GM19397 (cell line): ENCODE data around the gene PRKX.
"Not testable (repeated sequence)": the region's sequence is repeated elsewhere in the genome, so short reads cannot be mapped to it uniquely, and the experiment has no call there.

Experiments
- ATAC-seq: cut with Tn5 transposase; IDR thresholded peaks from one replicate; pipeline ENCODE4 v1.9.1; 2021; ENCODE audit warnings: mild to moderate bottlenecking, moderate library complexity; ENCODE audit not compliant: unreplicated experiment

PRKX gene

GRCh38 chrX:3663576-3664250 lies 49.7 kb downstream of the PRKX start:
- ATAC-seq, result not testable (repeated sequence)

DNA sequence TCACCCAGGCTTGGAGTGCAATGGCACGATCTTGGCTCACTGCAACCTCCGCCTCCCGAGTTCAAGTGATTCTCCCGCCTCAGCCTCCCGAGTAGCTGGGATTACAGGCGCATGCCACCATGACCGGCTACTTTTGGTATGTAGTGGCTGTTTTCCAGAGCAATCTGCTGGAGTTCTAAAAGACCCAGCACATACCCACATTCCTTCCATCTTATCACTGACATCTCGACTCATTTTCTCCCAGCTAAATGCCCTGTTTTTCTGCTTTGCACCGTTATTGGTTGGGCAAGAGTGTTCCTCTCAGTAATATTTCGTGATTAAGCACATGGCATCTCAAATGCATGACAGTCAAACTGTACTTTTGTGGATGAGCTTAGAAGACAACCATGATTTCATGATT lies 53.7 kb downstream of the PRKX start:
- ATAC-seq, result no peak

DNA sequence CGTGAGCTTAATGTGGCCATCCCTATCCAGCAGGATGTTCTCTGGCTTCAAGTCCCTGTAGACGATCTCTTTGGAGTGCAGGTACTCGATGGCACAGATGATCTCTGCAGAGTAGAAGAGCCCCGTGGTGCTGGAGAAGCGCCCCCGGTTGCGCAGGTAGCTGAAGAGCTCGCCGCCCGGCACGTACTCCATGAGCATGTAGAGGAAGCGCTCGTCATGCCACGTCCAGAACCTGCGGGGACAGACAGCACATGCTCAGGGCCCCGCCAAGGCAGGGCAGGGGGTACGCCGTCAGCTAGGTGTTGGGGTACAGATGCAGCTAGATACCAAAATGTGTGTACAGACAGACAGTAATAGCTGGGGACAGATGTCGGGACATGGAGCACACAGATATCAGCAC lies 58.3 kb downstream of the PRKX start:
- ATAC-seq, result no peak

DNA sequence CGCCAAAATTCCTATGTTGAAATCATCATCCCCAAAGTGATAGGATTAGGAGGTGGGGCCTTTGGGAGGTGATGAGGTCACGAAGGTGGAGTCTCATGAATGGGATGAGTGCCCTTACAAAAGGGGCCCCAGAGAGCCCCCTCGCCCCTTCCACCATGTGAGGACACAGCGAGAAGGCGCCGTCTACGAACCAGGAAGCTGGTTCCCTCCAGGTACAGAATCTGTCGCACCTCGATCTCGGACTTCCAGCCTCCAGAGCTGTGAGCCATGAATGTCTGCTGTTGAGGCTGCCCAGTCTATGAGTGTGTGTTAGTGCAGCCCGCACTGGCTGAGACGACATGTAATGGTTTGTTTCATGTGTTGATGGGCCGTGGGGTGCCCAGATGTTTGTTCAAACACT lies 60.3 kb downstream of the PRKX start:
- ATAC-seq, result no peak

DNA sequence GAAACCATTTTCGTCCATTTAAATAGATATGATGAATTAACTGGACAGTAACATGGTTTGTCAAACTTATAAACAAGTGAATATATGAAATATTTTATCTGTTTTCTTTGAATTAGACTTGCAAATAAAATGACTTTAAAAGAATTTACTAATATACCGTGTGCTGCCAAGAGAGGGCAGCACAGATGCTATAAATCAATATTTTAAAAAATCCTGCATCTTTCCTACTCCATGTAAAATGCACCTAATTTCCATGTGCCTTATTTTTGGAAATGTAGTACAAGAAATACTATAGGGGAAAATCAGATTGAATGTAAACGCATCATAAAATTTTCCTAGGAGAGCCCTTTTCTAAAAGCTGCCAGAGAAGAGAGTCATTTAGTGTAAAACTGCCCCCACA lies 62.2 kb downstream of the PRKX start:
- no peak for ATAC-seq

DNA sequence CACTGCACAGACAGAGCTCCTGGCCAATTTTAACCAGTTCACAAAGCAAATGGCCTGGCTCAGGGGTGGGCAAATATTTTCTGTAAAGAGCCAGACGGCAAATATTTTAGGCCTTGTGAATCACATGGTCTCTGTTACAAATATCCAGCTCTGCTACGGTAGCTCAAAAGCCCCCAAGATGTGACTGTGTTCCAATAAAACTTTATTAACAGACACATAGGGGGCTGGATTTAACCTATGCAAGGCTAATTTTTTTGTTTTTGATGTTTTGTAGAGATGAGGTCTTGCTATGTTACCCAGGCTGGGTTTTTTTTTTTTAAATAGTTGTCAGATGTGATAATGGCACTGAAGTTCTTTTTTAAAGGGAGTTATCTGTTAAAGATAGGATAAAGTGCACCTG lies 65.4 kb downstream of the PRKX start:
- no peak for ATAC-seq

DNA sequence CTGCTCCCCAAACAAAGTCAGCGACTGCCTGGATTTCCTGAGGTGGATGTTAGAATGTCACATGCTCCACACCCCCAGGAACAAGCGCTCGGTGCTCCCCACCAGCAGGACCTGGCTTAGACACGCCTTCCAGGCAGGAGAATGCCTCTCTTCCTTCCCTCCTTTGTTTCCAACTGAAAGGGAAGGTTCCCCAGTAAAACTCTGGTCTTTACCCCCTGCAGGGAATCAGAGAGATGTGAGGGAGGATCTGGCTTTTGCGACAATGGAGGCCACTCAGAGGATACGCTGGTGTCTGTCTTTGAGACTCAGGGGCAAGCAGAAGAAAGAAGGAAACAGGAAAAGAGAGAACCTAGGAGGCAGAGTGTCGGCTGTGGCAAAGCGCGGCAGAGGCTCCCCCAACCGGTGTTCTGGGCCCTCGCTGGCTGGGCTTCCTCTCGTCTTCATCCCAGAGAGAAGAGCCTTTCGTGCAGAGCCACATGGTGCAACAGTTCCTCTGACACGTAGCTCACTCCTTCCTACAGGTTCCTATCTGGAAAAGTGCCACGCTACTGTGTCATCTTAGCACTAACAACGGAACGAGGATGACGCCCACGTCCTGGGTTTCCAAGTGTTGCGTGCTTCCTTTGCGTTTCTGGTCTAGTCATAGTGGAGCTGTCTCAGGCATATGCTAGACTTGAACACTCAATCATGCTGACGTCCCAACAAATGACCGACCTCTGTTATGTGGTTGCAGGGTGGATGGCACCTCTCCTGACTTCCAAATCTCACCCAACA lies 73.4 kb downstream of the PRKX start:
- not testable (repeated sequence) for ATAC-seq

DNA sequence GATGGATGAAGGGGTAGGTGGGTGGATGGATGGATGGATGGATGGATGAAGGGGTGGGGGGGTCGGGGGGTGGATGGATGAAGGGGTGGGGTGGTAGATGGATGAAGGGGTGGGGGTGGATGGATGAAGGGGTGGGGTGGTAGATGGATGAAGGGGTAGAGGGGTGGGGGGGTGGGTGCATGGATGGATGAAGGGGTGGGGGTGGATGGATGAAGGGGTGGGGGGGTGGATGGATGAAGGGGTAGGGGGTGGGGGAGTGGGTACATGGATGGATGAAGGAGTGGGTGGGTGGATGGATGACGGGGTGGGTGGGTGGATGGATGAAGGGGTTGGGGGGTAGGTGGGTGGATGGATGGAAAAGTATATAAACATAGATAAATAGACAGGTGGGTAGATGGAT lies 74.2 kb downstream of the PRKX start:
- ATAC-seq, result no peak

- ATAC-seq, result no peak
Observed at GRCh38 chrX:3638280-3638873, 75.1 kb downstream of the PRKX start.

- ATAC-seq, result no peak
Observed at GRCh38 chrX:3636803-3637202, 76.6 kb downstream of the PRKX start.

DNA sequence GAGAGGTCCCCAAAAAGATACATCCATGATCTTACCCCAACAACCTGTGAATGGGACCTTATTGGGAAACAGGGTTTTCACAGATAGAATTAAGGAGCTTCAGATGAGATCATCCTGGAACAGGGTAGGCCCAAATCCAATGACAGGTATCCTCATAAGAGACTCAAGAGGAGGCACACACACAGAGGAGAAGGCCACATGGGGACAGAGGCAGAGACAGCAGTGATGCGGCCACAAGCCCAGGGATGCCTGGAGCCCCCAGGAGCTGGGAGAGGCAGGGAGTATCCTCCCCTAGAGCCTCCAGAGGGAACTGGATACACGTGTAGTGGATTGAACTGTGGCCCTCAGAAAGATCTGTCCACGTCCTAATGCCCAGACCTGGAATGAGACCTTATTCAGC lies 82.3 kb downstream of the PRKX start:
- no peak for ATAC-seq

- no peak for ATAC-seq
Observed at GRCh38 chrX:3627594-3627993, 85.9 kb downstream of the PRKX start.

DNA sequence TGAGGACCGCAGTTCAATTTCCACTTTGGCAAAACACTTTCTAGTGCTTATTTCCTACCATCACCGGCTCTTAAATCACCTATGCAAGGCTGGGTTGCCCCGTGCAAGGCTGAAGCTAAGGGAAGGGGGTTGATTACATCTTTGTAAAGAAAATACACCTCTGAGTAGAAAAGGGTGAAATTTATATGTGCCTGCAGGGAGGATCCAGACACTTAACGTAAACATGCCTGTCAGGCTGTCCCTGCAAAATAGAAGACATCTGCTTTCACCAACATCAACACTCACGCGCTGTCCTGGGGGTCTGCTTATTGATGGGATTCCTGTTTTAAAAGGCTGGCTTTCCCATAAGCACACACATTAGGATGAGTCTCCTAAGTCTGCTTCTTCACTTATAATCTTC lies 92.0 kb downstream of the PRKX start:
- ATAC-seq, result no peak

- ATAC-seq, result not testable (repeated sequence)
Observed at GRCh38 chrX:3611744-3612143, 101.7 kb downstream of the PRKX start.

GRCh38 chrX:3609810-3610209 lies 103.6 kb downstream of the PRKX start:
- ATAC-seq, result no peak

GRCh38 chrX:3603026-3603661 lies 110.3 kb downstream of the PRKX start:
- no peak for ATAC-seq

- no peak for ATAC-seq
Observed at GRCh38 chrX:3599802-3600430, 113.5 kb downstream of the PRKX start.

GRCh38 chrX:3598709-3599108 lies 114.7 kb downstream of the PRKX start:
- no peak for ATAC-seq

DNA sequence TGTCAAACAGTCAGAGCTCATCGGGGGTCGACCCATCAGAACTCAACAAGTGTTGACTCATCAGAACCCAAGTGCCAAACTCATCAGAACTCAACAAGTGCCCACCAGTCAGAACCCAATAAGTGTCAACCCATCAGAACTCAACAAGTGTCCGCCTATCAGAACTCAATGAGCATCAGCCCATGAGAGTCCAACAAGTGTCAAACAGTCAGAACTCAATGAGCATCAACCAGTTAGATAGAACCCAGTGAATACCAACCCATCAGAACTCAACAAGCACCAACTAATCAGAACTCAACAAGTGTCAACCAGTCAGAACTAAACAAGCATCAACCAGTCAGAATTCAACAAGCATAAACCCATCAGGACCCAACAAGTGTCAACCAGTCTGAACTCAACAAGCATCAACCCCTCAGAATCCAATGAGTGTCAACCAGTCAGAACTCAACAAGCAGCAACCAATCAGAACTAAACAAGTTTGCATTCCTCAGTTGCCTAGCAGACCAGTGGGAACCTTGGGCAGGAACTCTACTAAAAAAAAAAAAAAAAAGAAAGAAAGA lies 115.3 kb downstream of the PRKX start:
- no peak for ATAC-seq

DNA sequence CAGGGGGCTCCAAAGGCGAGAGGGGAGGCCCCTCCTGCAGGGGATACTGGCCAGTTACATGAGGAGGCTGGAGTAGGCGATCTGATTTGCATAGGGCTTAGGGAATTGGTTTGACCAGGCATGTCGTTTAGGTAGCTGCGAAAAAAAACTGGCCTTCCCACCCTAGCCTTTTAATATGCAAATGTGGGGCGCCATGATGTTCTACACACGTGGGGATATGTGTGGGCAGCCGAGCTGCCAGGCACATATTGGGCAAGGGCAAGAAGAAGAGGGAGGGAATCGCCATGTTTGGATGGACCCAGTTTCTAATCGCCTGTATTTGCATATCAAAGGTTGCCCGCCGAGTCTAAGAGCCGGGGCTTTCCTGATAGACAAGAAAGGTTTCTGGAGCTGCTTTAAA lies 121.3 kb downstream of the PRKX start:
- no peak for ATAC-seq

DNA sequence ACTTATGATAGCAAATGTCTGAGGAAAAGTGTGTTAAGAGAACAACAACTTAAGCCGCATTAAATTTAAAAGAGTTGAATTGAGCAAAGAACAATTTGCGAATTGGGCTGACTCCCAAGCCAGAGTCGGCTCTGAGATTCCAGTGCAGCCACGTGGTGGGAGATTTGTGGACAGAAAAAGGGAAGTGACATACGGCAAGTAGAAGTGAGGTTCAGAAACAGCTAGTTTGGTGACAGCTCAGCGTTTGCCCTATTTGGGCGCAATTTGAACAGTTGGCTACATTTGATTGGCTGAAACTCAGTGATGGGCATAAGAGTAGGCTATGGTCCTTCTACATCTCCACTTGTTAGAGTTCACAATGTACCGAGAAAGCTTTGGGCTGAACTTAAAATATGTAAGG lies 124.0 kb downstream of the PRKX start:
- ATAC-seq, result no peak
